GM23248 (cell line): Measurements from ENCODE around the gene RMI1. TPM values are rescaled to one million over a fixed set of nuclear protein-coding genes. Genes with fewer than 3 reads are reported as not detected.

Experiments
- DNase-seq: peaks from one replicate; pipeline ENCODE4 v3.0.0-alpha.2; 2015
- H2AFZ ChIP-seq: fragments of 200-600 bp; sonication (generic); 2 replicates; pipeline ENCODE4 v1.6.1; 2016; ENCODE audit warnings: antibody characterized with exemption
- H3F3A ChIP-seq: fragments of 200-600 bp; sonication (generic); 2 replicates; pipeline ENCODE4 v1.6.1; 2016; ENCODE audit warnings: mild to moderate bottlenecking, antibody characterized with exemption, mixed run types; ENCODE audit not compliant: insufficient read depth
- H3K27ac ChIP-seq: fragments of 200-600 bp; sonication (generic); 2 replicates; pipeline ENCODE4 v1.5.1; 2016; ENCODE audit warnings: mild to moderate bottlenecking
- H3K27me3 ChIP-seq: fragments of 200-600 bp; sonication (generic); replicated peaks from 2 replicates; pipeline ENCODE4 v1.6.1; 2016; ENCODE audit warnings: mild to moderate bottlenecking; ENCODE audit not compliant: insufficient read depth
- H3K36me3 ChIP-seq: fragments of 200-600 bp; sonication (generic); 2 replicates; pipeline ENCODE4 v1.6.1; 2016; ENCODE audit warnings: low read depth, mild to moderate bottlenecking
- H3K4me1 ChIP-seq: fragments of 200-600 bp; sonication (generic); 2 replicates; pipeline ENCODE4 v1.6.1; 2016; ENCODE audit warnings: mild to moderate bottlenecking; ENCODE audit not compliant: insufficient read depth
- H3K4me2 ChIP-seq: fragments of 200-600 bp; sonication (generic); one replicate; pipeline ENCODE4 v1.6.1; 2016; ENCODE audit warnings: mild to moderate bottlenecking; ENCODE audit not compliant: unreplicated experiment
- H3K4me3 ChIP-seq: fragments of 200-600 bp; sonication (generic); 2 replicates; pipeline ENCODE4 v1.5.1; 2016; ENCODE audit warnings: mild to moderate bottlenecking
- H3K79me2 ChIP-seq: fragments of 200-600 bp; sonication (generic); 2 replicates; pipeline ENCODE4 v1.6.1; 2016; ENCODE audit warnings: mild to moderate bottlenecking; ENCODE audit not compliant: insufficient read depth
- H3K9ac ChIP-seq: fragments of 200-600 bp; sonication (generic); 2 replicates; pipeline ENCODE4 v1.6.1; 2016; ENCODE audit warnings: mild to moderate bottlenecking
- H3K9me2 ChIP-seq: fragments of 200-600 bp; sonication (generic); 2 replicates; pipeline ENCODE4 v1.6.1; 2016; ENCODE audit warnings: mixed run types, mild to moderate bottlenecking, moderate library complexity; ENCODE audit not compliant: insufficient read depth
- H3K9me3 ChIP-seq: fragments of 200-600 bp; sonication (generic); one replicate; pipeline ENCODE4 v1.6.1; 2017; ENCODE audit warnings: low read depth
- H4K20me1 ChIP-seq: fragments of 200-600 bp; sonication (generic); 2 replicates; pipeline ENCODE4 v1.6.0; 2016; ENCODE audit not compliant: insufficient read depth
- EZH2 ChIP-seq: fragments of 200-600 bp; sonication (generic); IDR thresholded peaks from 2 replicates; pipeline ENCODE4 v1.6.1; 2018; ENCODE audit warnings: antibody characterized with exemption, mild to moderate bottlenecking; ENCODE audit not compliant: insufficient read depth, poor library complexity, severe bottlenecking
- EZH2phosphoT487 ChIP-seq: fragments of 200-600 bp; sonication (generic); IDR thresholded peaks from 2 replicates; pipeline ENCODE4 v1.6.1; 2018; ENCODE audit warnings: antibody characterized with exemption, moderate library complexity, mild to moderate bottlenecking, low read depth; ENCODE audit not compliant: insufficient read depth
- whole genome bisulfite sequencing, 2 experiments: methylation state at CpG; one replicate each; pipeline ENCODE4 v1.1.6; 2015 to 2017; ENCODE audit warnings: low lambda C conversion rate in 2 of 2, low coverage in 1 of 2; ENCODE audit errors: missing lambda C conversion rate in 2 of 2; 5-methylcytosine and 5-hydroxymethylcytosine counted together
- in situ Hi-C: fragments of 300-500 bp; cut with MboI; formaldehyde crosslinking; loops from 2 replicates; pipeline ENCODE4 v1.15.0; 2020
- polyA plus RNA-seq: library from polyadenylated mRNA; unstranded; fragments of >200 nt; fragmentation: Nextera tagmentation; extraction: Ambion mirVana; gene quantifications from 2 replicates; pipeline ENCODE4 v1.2.1, GENCODE V29; 2016
- total RNA-seq: library from RNA; depleted of rRNA; stranded (reverse); fragments of >200 nt; shearing (Covaris generic); gene quantifications from 2 replicates; pipeline ENCODE4 v1.2.3, GENCODE V29; 2014

Gene RMI1
- total and polyA plus RNA-seq, 2 experiments from 2014 or later, result 5.7 to 9.0 TPM

- Histone ChIP-seq H3K9me2 (no peaks in the 10 kb centered on the region), H3K9ac (peak overlapping the region; percentile 4; the same call in 1 of the 2 replicates), H3K4me2 (no peak overlapping the region), H3K4me1 (peaks cover 32% of the 10 kb centered on the region), H3K36me3 (peaks cover 62% of the 10 kb centered on the region), H3K27ac (peak overlapping the region; percentile 80), H4K20me1 (no peaks in the 10 kb centered on the region; the same call in none of the 2 replicates), H3K27me3 (no peaks in the 10 kb centered on the region), H3K9me3 (no peaks in the 10 kb centered on the region), H3F3A (peaks cover 77% of the 10 kb centered on the region), H3K79me2 (peaks cover 47% of the 10 kb centered on the region), H2AFZ (no peak overlapping the region), H3K4me3 (no peak overlapping the region)
- TF ChIP-seq EZH2 (no peak), EZH2phosphoT487 (no peak)
- no peak for DNase-seq
- 100% methylated on average over 1 of the region's 1 CpG for WGBS, 2 experiments
- in situ Hi-C loops, result no loop called here
These were observed 13.5 kb upstream of the RMI1 start for GRCh38 chr9:83967073-83967472.

GRCh38 chr9:83969602-83970001 is 11.0 kb upstream of the RMI1 start:
- Histone ChIP-seq H3K27ac (no peak overlapping the region; the same call in 1 of the 2 replicates), H3K36me3 (peaks cover 88% of the 10 kb centered on the region), H3K4me1 (peaks cover 30% of the 10 kb centered on the region), H3K9ac (no peak overlapping the region), H2AFZ (no peak overlapping the region), H3K79me2 (peaks cover 72% of the 10 kb centered on the region), H3K9me3 (no peaks in the 10 kb centered on the region), H3K4me3 (no peak overlapping the region), H3K27me3 (no peaks in the 10 kb centered on the region), H3F3A (peaks cover 98% of the 10 kb centered on the region), H3K9me2 (no peaks in the 10 kb centered on the region), H3K4me2 (no peak overlapping the region), H4K20me1 (peaks cover 13% of the 10 kb centered on the region)
- no peak for DNase-seq
- 88 to 90% methylated on average over 3 of the region's 3 CpGs for WGBS, 2 experiments
- TF ChIP-seq EZH2phosphoT487 (no peak), EZH2 (no peak)
- in situ Hi-C loops, result no loop called here

GRCh38 chr9:83971485-83971884 is 9.1 kb upstream of the RMI1 start:
- Histone ChIP-seq H3K79me2 (peaks cover 91% of the 10 kb centered on the region), H4K20me1 (peaks cover 31% of the 10 kb centered on the region)
- 86 to 87% methylated on average over 6 of the region's 6 CpGs for WGBS, 2 experiments

GRCh38 chr9:83972286-83972685 is 8.3 kb upstream of the RMI1 start:
- no peak overlapping the region for H3K27ac ChIP-seq
- no peaks in the 10 kb centered on the region for H3K27me3 ChIP-seq
- peaks cover 99% of the 10 kb centered on the region for H3K36me3 ChIP-seq
- H3K9ac ChIP-seq, result no peak overlapping the region
- H3F3A ChIP-seq, result peaks cover 97% of the 10 kb centered on the region
- DNase-seq, result peak; percentile 42
- 33 to 34% methylated on average over 2 of the region's 2 CpGs for WGBS, 2 experiments
- H3K79me2 ChIP-seq, result peaks cover 99% of the 10 kb centered on the region
- H3K4me1 ChIP-seq, result peaks cover 37% of the 10 kb centered on the region
- H4K20me1 ChIP-seq, result peaks cover 38% of the 10 kb centered on the region
- H3K9me3 ChIP-seq, result no peaks in the 10 kb centered on the region
- H2AFZ ChIP-seq, result no peak overlapping the region
- H3K4me2 ChIP-seq, result no peak overlapping the region
- in situ Hi-C loops, result no loop called here
- H3K4me3 ChIP-seq, result no peak overlapping the region
- no peaks in the 10 kb centered on the region for H3K9me2 ChIP-seq
- TF ChIP-seq EZH2, result no peak
- no peak for TF ChIP-seq EZH2phosphoT487

More at GRCh38 chr9:83971485-83971884, 9.1 kb upstream of the RMI1 start:
- TF ChIP-seq EZH2, result no peak
- TF ChIP-seq EZH2phosphoT487, result no peak
- H3F3A ChIP-seq, result peaks cover 98% of the 10 kb centered on the region
- H3K4me2 ChIP-seq, result no peak overlapping the region
- no peaks in the 10 kb centered on the region for H3K27me3 ChIP-seq
- H3K36me3 ChIP-seq, result peaks cover 99% of the 10 kb centered on the region
- no peak for DNase-seq
- H3K9me3 ChIP-seq, result no peaks in the 10 kb centered on the region
- H3K27ac ChIP-seq, result no peak overlapping the region
- H2AFZ ChIP-seq, result no peak overlapping the region
- in situ Hi-C loops, result no loop called here
- no peak overlapping the region for H3K4me3 ChIP-seq
- peaks cover 29% of the 10 kb centered on the region for H3K4me1 ChIP-seq
- no peaks in the 10 kb centered on the region for H3K9me2 ChIP-seq
- H3K9ac ChIP-seq, result no peak overlapping the region

- Histone ChIP-seq H3K9me2 (no peaks in the 10 kb centered on the region), H3K9me3 (no peaks in the 10 kb centered on the region), H3K4me2 (no peak overlapping the region), H3K79me2 (peaks cover 97% of the 10 kb centered on the region), H2AFZ (no peak overlapping the region), H3K27me3 (no peaks in the 10 kb centered on the region), H3K9ac (no peak overlapping the region), H4K20me1 (peaks cover 58% of the 10 kb centered on the region), H3K36me3 (peaks cover 78% of the 10 kb centered on the region), H3K27ac (no peak overlapping the region), H3K4me1 (peaks cover 23% of the 10 kb centered on the region), H3F3A (peaks cover 87% of the 10 kb centered on the region), H3K4me3 (no peak overlapping the region)
- in situ Hi-C loops, result no loop called here
- 82 to 85% methylated on average over 12 of the region's 12 CpGs for WGBS, 2 experiments
- DNase-seq, result no peak
- TF ChIP-seq EZH2 (no peak), EZH2phosphoT487 (no peak)
These were observed 5.3 kb upstream of the RMI1 start for GRCh38 chr9:83975300-83975699.
